ENCODE measurements around the gene CRYGA.

DNA sequence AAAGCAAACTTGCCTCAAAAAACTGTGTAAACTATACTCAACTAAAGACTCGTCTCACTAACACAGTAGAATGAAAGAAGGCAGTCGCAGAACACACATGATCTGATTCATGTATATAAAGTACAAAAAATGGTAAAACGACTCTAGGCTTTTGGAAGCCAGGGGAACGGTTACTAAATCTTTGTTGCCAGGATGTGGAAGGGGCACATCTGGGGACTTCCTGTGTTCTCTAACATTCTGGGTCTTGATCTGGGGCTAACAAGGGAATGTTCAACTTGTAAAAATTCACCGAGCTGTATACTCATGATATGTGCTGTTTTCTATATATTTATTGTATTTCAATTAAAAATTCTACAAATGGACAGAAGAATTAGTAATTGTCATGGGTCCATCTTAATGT, 40.8 kb upstream of the CRYGA start:
- TF ChIP-seq, protein P1, sequence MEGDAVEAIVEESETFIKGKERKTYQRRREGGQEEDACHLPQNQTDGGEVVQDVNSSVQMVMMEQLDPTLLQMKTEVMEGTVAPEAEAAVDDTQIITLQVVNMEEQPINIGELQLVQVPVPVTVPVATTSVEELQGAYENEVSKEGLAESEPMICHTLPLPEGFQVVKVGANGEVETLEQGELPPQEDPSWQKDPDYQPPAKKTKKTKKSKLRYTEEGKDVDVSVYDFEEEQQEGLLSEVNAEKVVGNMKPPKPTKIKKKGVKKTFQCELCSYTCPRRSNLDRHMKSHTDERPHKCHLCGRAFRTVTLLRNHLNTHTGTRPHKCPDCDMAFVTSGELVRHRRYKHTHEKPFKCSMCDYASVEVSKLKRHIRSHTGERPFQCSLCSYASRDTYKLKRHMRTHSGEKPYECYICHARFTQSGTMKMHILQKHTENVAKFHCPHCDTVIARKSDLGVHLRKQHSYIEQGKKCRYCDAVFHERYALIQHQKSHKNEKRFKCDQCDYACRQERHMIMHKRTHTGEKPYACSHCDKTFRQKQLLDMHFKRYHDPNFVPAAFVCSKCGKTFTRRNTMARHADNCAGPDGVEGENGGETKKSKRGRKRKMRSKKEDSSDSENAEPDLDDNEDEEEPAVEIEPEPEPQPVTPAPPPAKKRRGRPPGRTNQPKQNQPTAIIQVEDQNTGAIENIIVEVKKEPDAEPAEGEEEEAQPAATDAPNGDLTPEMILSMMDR (IDR thresholded peaks at IDR 0.05), result no peak
- TF ChIP-seq POLR2A (IDR thresholded peaks at IDR 0.05), result no peak

Data from body of pancreas (tissue), 4 donors.